ENCODE data around the gene TSFM.

Gene TSFM

GRCh38 chr12:57759360-57759980 is 23.1 kb upstream of the TSFM start:
- no peak overlapping the region for H3K4me3 ChIP-seq (ENCODE audit: low read depth, low read length, poor library complexity, severe bottlenecking)
- no peak for TF ChIP-seq EZH2 (IDR thresholded peaks at IDR 0.05; ENCODE audit: borderline replicate concordance, low read length)
- TF ChIP-seq, protein P1, sequence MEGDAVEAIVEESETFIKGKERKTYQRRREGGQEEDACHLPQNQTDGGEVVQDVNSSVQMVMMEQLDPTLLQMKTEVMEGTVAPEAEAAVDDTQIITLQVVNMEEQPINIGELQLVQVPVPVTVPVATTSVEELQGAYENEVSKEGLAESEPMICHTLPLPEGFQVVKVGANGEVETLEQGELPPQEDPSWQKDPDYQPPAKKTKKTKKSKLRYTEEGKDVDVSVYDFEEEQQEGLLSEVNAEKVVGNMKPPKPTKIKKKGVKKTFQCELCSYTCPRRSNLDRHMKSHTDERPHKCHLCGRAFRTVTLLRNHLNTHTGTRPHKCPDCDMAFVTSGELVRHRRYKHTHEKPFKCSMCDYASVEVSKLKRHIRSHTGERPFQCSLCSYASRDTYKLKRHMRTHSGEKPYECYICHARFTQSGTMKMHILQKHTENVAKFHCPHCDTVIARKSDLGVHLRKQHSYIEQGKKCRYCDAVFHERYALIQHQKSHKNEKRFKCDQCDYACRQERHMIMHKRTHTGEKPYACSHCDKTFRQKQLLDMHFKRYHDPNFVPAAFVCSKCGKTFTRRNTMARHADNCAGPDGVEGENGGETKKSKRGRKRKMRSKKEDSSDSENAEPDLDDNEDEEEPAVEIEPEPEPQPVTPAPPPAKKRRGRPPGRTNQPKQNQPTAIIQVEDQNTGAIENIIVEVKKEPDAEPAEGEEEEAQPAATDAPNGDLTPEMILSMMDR (IDR thresholded peaks at IDR 0.05; ENCODE audit: low read length): peak; percentile 69
- no peak overlapping the region for H3K4me2 ChIP-seq (ENCODE audit: low read length)
- peaks cover 15% of the 10 kb centered on the region for H3K4me1 ChIP-seq (ENCODE audit: insufficient read depth, low read length, severe bottlenecking)
- H3K27me3 ChIP-seq (ENCODE audit: insufficient read depth, low read length): peaks cover 10% of the 10 kb centered on the region; the same call in 1 of the 2 replicates
- no peak overlapping the region for H3K9ac ChIP-seq (ENCODE audit: low read length)
- peaks cover 30% of the 10 kb centered on the region; the same call in 1 of the 2 replicates for H3K36me3 ChIP-seq (ENCODE audit: insufficient read depth, low read length)
- H3K9me2 ChIP-seq (ENCODE audit: low read depth, low read length): no peaks in the 10 kb centered on the region
- no peaks in the 10 kb centered on the region for H3K79me2 ChIP-seq (ENCODE audit: insufficient read depth, low read length)
- H4K20me1 ChIP-seq (ENCODE audit: insufficient read depth, low read length): no peaks in the 10 kb centered on the region
- H3F3A ChIP-seq (ENCODE audit: insufficient read depth, low read length): no peaks in the 10 kb centered on the region
- no peaks in the 10 kb centered on the region for H3K9me3 ChIP-seq (ENCODE audit: low read length)
- no peak overlapping the region for H2AFZ ChIP-seq (ENCODE audit: low read length)
- H3K27ac ChIP-seq (ENCODE audit: low read depth, low read length, poor library complexity, severe bottlenecking): no peak overlapping the region

- Histone ChIP-seq H4K20me1 (ENCODE audit: insufficient read depth, low read length) (no peaks in the 10 kb centered on the region), H3K27me3 (ENCODE audit: insufficient read depth, low read length) (peaks cover 17% of the 10 kb centered on the region; the same call in 1 of the 2 replicates), H3F3A (ENCODE audit: insufficient read depth, low read length) (no peaks in the 10 kb centered on the region), H3K9me3 (ENCODE audit: low read length) (no peaks in the 10 kb centered on the region), H3K79me2 (ENCODE audit: insufficient read depth, low read length) (no peaks in the 10 kb centered on the region), H3K36me3 (ENCODE audit: insufficient read depth, low read length) (peaks cover 30% of the 10 kb centered on the region; the same call in 1 of the 2 replicates), H3K27ac (ENCODE audit: low read depth, low read length, poor library complexity, severe bottlenecking) (no peak overlapping the region), H2AFZ (ENCODE audit: low read length) (no peak overlapping the region), H3K9me2 (ENCODE audit: low read depth, low read length) (no peaks in the 10 kb centered on the region), H3K4me1 (ENCODE audit: insufficient read depth, low read length, severe bottlenecking) (peaks cover 24% of the 10 kb centered on the region), H3K4me3 (ENCODE audit: low read depth, low read length, poor library complexity, severe bottlenecking) (no peak overlapping the region), H3K9ac (ENCODE audit: low read length) (no peak overlapping the region), H3K4me2 (ENCODE audit: low read length) (no peak overlapping the region)
- TF ChIP-seq, protein P1 (IDR thresholded peaks at IDR 0.05; ENCODE audit: low read length): no peak
- TF ChIP-seq EZH2 (IDR thresholded peaks at IDR 0.05; ENCODE audit: borderline replicate concordance, low read length): no peak
Measured at GRCh38 chr12:57760347-57760982, 22.1 kb upstream of the TSFM start.

GRCh38 chr12:57761391-57761998 is 21.1 kb upstream of the TSFM start:
- Histone ChIP-seq H2AFZ (ENCODE audit: low read length) (no peak overlapping the region), H3K79me2 (ENCODE audit: insufficient read depth, low read length) (no peaks in the 10 kb centered on the region), H3K27ac (ENCODE audit: low read depth, low read length, poor library complexity, severe bottlenecking) (no peak overlapping the region), H3K4me1 (ENCODE audit: insufficient read depth, low read length, severe bottlenecking) (peaks cover 26% of the 10 kb centered on the region), H3F3A (ENCODE audit: insufficient read depth, low read length) (no peaks in the 10 kb centered on the region), H3K4me3 (ENCODE audit: low read depth, low read length, poor library complexity, severe bottlenecking) (no peak overlapping the region), H3K9me3 (ENCODE audit: low read length) (no peaks in the 10 kb centered on the region), H3K9ac (ENCODE audit: low read length) (no peak overlapping the region), H3K36me3 (ENCODE audit: insufficient read depth, low read length) (peaks cover 30% of the 10 kb centered on the region; the same call in 1 of the 2 replicates), H3K4me2 (ENCODE audit: low read length) (no peak overlapping the region), H4K20me1 (ENCODE audit: insufficient read depth, low read length) (no peaks in the 10 kb centered on the region), H3K9me2 (ENCODE audit: low read depth, low read length) (no peaks in the 10 kb centered on the region), H3K27me3 (ENCODE audit: insufficient read depth, low read length) (peaks cover 24% of the 10 kb centered on the region)
- TF ChIP-seq, protein P1 (IDR thresholded peaks at IDR 0.05; ENCODE audit: low read length): no peak
- TF ChIP-seq EZH2 (IDR thresholded peaks at IDR 0.05; ENCODE audit: borderline replicate concordance, low read length): no peak

Measured in OCI-LY1 (cell line).